ENCODE results near the gene TCF7L1. TPM values are rescaled to one million over a fixed set of nuclear protein-coding genes. Genes with fewer than 3 reads are reported as not detected.
A peak's percentile ranks its signal among the peaks of the same experiment; 100 is the strongest.

The TCF7L1 gene
- total and polyA plus RNA-seq, 2 of the 13 experiments (the other 11 are each of a cell fraction or from before 2014, with no cell fraction given), result 0.04 to 0.15 TPM

GRCh38 chr2:85324639-85325465 is 191.7 kb downstream of the TCF7L1 start (continued):
- TF ChIP-seq ZNF782 (CRISPR knock-in tag; IDR thresholded peaks at IDR 0.05; ENCODE audit: borderline replicate concordance) (no peak), ELK4 (CRISPR knock-in tag; IDR thresholded peaks at IDR 0.05; ENCODE audit: borderline replicate concordance) (no peak), GABPA (IDR thresholded peaks at IDR 0.05; ENCODE audit: low read depth, low read length) (no peak), GABPA (CRISPR knock-in tag; IDR thresholded peaks at IDR 0.05; ENCODE audit: low read depth) (peak; percentile 41; the same call in 1 of the 2 replicates), CREM (IDR thresholded peaks at IDR 0.05) (peak; percentile 96), CREM (CRISPR knock-in tag; IDR thresholded peaks at IDR 0.05) (no peak), EP300 (IDR thresholded peaks at IDR 0.05; ENCODE audit: low read depth in 2 of 2, low read length in 2 of 2) (peak in 1 of 2 experiments; percentile 94; a peak in 3 of 4 replicates), EP300 (CRISPR knock-in tag; IDR thresholded peaks at IDR 0.05; ENCODE audit: borderline replicate concordance) (peak; percentile 70; the same call in 1 of the 2 replicates), HMG20A (CRISPR knock-in tag; IDR thresholded peaks at IDR 0.05; ENCODE audit: borderline replicate concordance) (peak; percentile 96), SNAI1 (CRISPR knock-in tag; IDR thresholded peaks at IDR 0.05; ENCODE audit: borderline replicate concordance) (peak; percentile 77; the same call in 1 of the 2 replicates), ZNF30 (CRISPR knock-in tag; IDR thresholded peaks at IDR 0.05) (no peak), KLF16 (CRISPR knock-in tag; IDR thresholded peaks at IDR 0.05) (peak in 1 of 2 experiments; percentile 90; a peak in 2 of 4 replicates), GRHL1 (CRISPR knock-in tag; conservative IDR thresholded peaks at IDR 0.05) (no peak), ZNF367 (CRISPR knock-in tag; IDR thresholded peaks at IDR 0.05; ENCODE audit: borderline replicate concordance) (no peak), ZNF709 (CRISPR knock-in tag; IDR thresholded peaks at IDR 0.05) (no peak), ZNF101 (CRISPR knock-in tag; IDR thresholded peaks at IDR 0.05; ENCODE audit: borderline replicate concordance, low read depth) (no peak), BCLAF1 (IDR thresholded peaks at IDR 0.05) (no peak), ZNF260 (CRISPR knock-in tag; IDR thresholded peaks at IDR 0.05; ENCODE audit: borderline replicate concordance, low read depth) (no peak), HES4 (CRISPR knock-in tag; IDR thresholded peaks at IDR 0.05; ENCODE audit: borderline replicate concordance) (no peak), ZNF446 (CRISPR knock-in tag; IDR thresholded peaks at IDR 0.05) (no peak), ZBTB7A (CRISPR knock-in tag; IDR thresholded peaks at IDR 0.05) (no peak), TRAFD1 (CRISPR knock-in tag; IDR thresholded peaks at IDR 0.05; ENCODE audit: borderline replicate concordance) (no peak), ZNF879 (CRISPR knock-in tag; IDR thresholded peaks at IDR 0.05) (no peak)

Measured in HepG2 (cell line).